Measurements from ENCODE around the gene GPR84. TPM values are rescaled to one million over a fixed set of nuclear protein-coding genes. Genes with fewer than 3 reads are reported as not detected.

The GPR84 gene
- polyA plus RNA-seq, 1 of the 3 experiments (the other 2 are of a cell fraction) = 0.03 TPM

DNA sequence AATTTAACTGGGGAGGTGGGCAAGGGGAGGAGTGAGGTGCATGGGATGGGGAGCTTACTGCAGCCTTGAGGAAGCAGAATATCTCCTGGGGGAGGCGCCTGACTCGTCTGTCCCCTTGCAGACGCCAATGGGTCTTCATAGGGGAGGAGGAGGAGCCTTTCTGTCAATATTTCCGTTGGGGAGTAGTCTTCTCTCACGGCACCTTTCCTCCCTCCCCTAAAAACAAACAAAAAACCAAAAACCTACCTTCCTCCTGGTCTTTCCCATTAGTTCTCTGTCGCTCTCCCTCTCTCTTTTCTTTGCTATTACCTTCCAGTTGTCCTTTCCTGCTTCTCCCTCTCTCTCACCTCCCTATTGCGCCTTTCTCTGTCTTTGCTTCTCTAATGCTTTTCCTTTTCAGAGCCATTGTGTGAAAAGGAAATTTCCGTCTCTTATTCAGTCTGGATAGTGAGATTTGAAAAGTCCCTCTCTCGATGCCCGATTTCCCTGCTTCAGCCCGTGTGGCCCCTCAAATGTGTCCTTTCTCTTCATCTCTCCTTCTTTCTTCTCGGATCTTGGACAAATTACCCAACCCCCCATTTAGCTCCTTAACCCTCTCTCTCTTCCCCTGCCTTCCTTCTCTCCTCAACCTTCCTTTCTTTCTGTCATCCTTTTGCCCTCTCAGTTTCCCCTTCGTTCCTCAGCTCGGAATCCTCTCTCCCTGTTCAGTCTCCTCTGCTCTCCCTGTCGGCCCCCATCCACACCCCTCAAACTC lies 5.9 kb downstream of the GPR84 start:
- peaks cover 30 to 52% of the 10 kb centered on the region in 2 experiments for H3K4me1 ChIP-seq (ENCODE audit: control insufficient read depth in 1 of 2, insufficient read depth in 2 of 2, low read depth in 1 of 2, low read length in 1 of 2)
- H3K27me3 ChIP-seq (ENCODE audit: insufficient read depth) = no peaks in the 10 kb centered on the region
- no peaks in the 10 kb centered on the region for H3K9me2 ChIP-seq
- peaks cover 14% of the 10 kb centered on the region for H3F3A ChIP-seq (replicated peaks; ENCODE audit: insufficient read depth)
- peak overlapping the region; percentile 99 for H3K4me2 ChIP-seq
- no peaks in the 10 kb centered on the region for H3K36me3 ChIP-seq (replicated peaks in 1 of 2; ENCODE audit: control insufficient read depth in 1 of 2, insufficient read depth in 2 of 2, low read length in 1 of 2)
- WGBS (ENCODE audit: low lambda C conversion rate) = 37% methylated on average over 15 of the region's 15 CpGs
- peak overlapping the region; percentile 55 to 76 for H3K4me3 ChIP-seq (ENCODE audit: low read depth in 2 of 2, low read length in 1 of 2)
- H3K79me2 ChIP-seq (ENCODE audit: insufficient read depth) = no peaks in the 10 kb centered on the region
- CTCF ChIA-PET = interaction anchor here (0.7 to 9.2 kb wide), 24 partner anchors 8 to 374 kb away, joined by 3 to 266 read pairs (median 5); partner anchors contain the start of genes COPZ1, HOXC10, HOXC5 and ZNF385A
- peak overlapping the region; percentile 95 for H3K9ac ChIP-seq
- POLR2A ChIA-PET = interaction anchor here (0.7 to 1.8 kb wide), 13 partner anchors 12 to 162 kb away, joined by 3 to 20 read pairs (median 4); partner anchors contain the start of genes CBX5, COPZ1 and HNRNPA1
- peak overlapping the region; percentile 79 to 94 for H3K27ac ChIP-seq (ENCODE audit: low read depth in 2 of 2, low read length in 1 of 2)
- no peaks in the 10 kb centered on the region for H4K20me1 ChIP-seq (ENCODE audit: insufficient read depth)
- no peak for DNase-seq
- H2AFZ ChIP-seq (ENCODE audit: low read depth) = peak overlapping the region; percentile 98
- no peaks in the 10 kb centered on the region for H3K9me3 ChIP-seq
- TF ChIP-seq, protein P1, sequence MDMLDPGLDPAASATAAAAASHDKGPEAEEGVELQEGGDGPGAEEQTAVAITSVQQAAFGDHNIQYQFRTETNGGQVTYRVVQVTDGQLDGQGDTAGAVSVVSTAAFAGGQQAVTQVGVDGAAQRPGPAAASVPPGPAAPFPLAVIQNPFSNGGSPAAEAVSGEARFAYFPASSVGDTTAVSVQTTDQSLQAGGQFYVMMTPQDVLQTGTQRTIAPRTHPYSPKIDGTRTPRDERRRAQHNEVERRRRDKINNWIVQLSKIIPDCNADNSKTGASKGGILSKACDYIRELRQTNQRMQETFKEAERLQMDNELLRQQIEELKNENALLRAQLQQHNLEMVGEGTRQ (IDR thresholded peaks at IDR 0.05; ENCODE audit: borderline replicate concordance, low read depth, low read length) = no peak
- no peak for TF ChIP-seq MXI1 (IDR thresholded peaks at IDR 0.05; ENCODE audit: low read depth, low read length)
- no peak for TF ChIP-seq SIN3A (IDR thresholded peaks at IDR 0.05; ENCODE audit: borderline replicate concordance, low read depth, low read length)
- no peak for TF ChIP-seq TCF12 (IDR thresholded peaks at IDR 0.05)
- no peak for TF ChIP-seq TEAD4 (IDR thresholded peaks at IDR 0.05; ENCODE audit: borderline replicate concordance, insufficient read depth)
- no peak for TF ChIP-seq FOXM1 (IDR thresholded peaks at IDR 0.05; ENCODE audit: low read depth)
- TF ChIP-seq, protein P2, sequence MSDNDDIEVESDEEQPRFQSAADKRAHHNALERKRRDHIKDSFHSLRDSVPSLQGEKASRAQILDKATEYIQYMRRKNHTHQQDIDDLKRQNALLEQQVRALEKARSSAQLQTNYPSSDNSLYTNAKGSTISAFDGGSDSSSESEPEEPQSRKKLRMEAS (IDR thresholded peaks at IDR 0.05; ENCODE audit: low read depth) = no peak
- no peak for TF ChIP-seq NFIC (IDR thresholded peaks at IDR 0.05; ENCODE audit: borderline replicate concordance)
- TF ChIP-seq SMC3 (IDR thresholded peaks at IDR 0.05; ENCODE audit: low read depth, low read length) = no peak
- TF ChIP-seq PBX3 (IDR thresholded peaks at IDR 0.05) = no peak

GRCh38 chr12:54357506-54358190 lies 6.6 kb downstream of the GPR84 start:
- TF ChIP-seq JUND (IDR thresholded peaks at IDR 0.05) = no peak
- no peak for TF ChIP-seq TAF1 (IDR thresholded peaks at IDR 0.05; ENCODE audit: borderline replicate concordance, low read depth, low read length)
- no peak for TF ChIP-seq GATA2 (CRISPR knock-in tag; IDR thresholded peaks at IDR 0.05)
- no peak for TF ChIP-seq IRF3 (IDR thresholded peaks at IDR 0.05; ENCODE audit: low read depth, low read length)
- no peak for TF ChIP-seq PBX3 (IDR thresholded peaks at IDR 0.05)
- no peak for TF ChIP-seq ELF1 (IDR thresholded peaks at IDR 0.05)
- TF ChIP-seq GABPA (IDR thresholded peaks at IDR 0.05; ENCODE audit: low read depth) = no peak
- no peak for TF ChIP-seq YY1 (IDR thresholded peaks at IDR 0.05; ENCODE audit: low read depth)
- no peak for TF ChIP-seq ZBTB33 (IDR thresholded peaks at IDR 0.05; ENCODE audit: borderline replicate concordance, low read depth)
- Histone ChIP-seq H3K9ac (no peak overlapping the region), H4K20me1 (ENCODE audit: insufficient read depth) (no peaks in the 10 kb centered on the region), H3K9me2 (no peaks in the 10 kb centered on the region), H3K4me1 (ENCODE audit: control insufficient read depth in 1 of 2, insufficient read depth in 2 of 2, low read depth in 1 of 2, low read length in 1 of 2) (peaks cover 37 to 58% of the 10 kb centered on the region in 2 experiments), H3K4me3 (ENCODE audit: low read depth in 2 of 2, low read length in 1 of 2) (no peak overlapping the region; a peak in 1 of 4 replicates), H2AFZ (ENCODE audit: low read depth) (no peak overlapping the region), H3K79me2 (ENCODE audit: insufficient read depth) (no peaks in the 10 kb centered on the region), H3K27me3 (ENCODE audit: insufficient read depth) (no peaks in the 10 kb centered on the region), H3F3A (replicated peaks; ENCODE audit: insufficient read depth) (peaks cover 14% of the 10 kb centered on the region), H3K4me2 (peak overlapping the region; percentile 99), H3K9me3 (no peaks in the 10 kb centered on the region), H3K27ac (ENCODE audit: low read depth in 2 of 2, low read length in 1 of 2) (peak overlapping the region; percentile 79 to 94; a peak in 2 of 4 replicates), H3K36me3 (replicated peaks in 1 of 2; ENCODE audit: control insufficient read depth in 1 of 2, insufficient read depth in 2 of 2, low read length in 1 of 2) (no peaks in the 10 kb centered on the region)
- 77% methylated on average over 2 of the region's 2 CpGs for WGBS (ENCODE audit: low lambda C conversion rate)
- DNase-seq = no peak
- CTCF ChIA-PET = interaction anchor here (0.8 to 9.2 kb wide), 14 partner anchors 11 to 373 kb away, joined by 3 to 266 read pairs (median 16); partner anchors contain the start of genes COPZ1, HOXC10 and ZNF385A
- POLR2A ChIA-PET = interaction anchor here (1.0 to 2.1 kb wide), 2 partner anchors 69 to 77 kb away, joined by 3 to 9 read pairs; partner anchors contain the start of genes CBX5 and HNRNPA1
